NB4 (cell line): ENCODE measurements around the gene KHDC1L.
"Not testable (repeated sequence)": the region's sequence is repeated elsewhere in the genome, so short reads cannot be mapped to it uniquely, and the experiment has no call there.

ENCODE experiments used
- MYC ChIP-seq: IDR thresholded peaks from 2 replicates; pipeline ENCODE4 v1.6.1; 2011; ENCODE audit warnings: low read depth, low read length
- POLR2A ChIP-seq: IDR thresholded peaks from 2 replicates; pipeline ENCODE4 v1.6.1; 2011; ENCODE audit warnings: mild to moderate bottlenecking; ENCODE audit not compliant: insufficient read length; ENCODE audit errors: extremely low read depth
- TF ChIP-seq, protein P1 (sequence below): IDR thresholded peaks from one replicate; pipeline ENCODE4 v1.5.1; 2012; ENCODE audit warnings: low read depth, low read length

DNA sequence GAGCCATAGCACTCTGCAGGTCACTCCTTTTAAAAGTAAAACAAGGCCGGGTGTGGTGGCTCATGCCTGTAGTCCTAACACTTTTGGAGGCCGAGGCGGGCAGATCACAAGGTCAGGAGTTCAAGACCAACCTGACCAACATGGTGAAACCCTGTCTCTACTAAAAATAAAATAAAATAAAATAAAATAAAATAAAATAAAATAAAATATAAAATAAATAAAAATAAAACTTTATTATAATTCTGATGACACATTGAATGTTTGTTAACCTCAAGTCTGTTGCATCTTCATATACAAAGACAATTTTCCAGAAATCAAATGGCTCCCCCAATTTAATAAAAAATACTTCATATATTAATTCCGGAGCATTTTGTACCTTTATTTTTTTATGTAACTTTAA, 32.0 kb downstream of the KHDC1L start:
- TF ChIP-seq, protein P1, sequence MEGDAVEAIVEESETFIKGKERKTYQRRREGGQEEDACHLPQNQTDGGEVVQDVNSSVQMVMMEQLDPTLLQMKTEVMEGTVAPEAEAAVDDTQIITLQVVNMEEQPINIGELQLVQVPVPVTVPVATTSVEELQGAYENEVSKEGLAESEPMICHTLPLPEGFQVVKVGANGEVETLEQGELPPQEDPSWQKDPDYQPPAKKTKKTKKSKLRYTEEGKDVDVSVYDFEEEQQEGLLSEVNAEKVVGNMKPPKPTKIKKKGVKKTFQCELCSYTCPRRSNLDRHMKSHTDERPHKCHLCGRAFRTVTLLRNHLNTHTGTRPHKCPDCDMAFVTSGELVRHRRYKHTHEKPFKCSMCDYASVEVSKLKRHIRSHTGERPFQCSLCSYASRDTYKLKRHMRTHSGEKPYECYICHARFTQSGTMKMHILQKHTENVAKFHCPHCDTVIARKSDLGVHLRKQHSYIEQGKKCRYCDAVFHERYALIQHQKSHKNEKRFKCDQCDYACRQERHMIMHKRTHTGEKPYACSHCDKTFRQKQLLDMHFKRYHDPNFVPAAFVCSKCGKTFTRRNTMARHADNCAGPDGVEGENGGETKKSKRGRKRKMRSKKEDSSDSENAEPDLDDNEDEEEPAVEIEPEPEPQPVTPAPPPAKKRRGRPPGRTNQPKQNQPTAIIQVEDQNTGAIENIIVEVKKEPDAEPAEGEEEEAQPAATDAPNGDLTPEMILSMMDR, result not testable (repeated sequence)
- TF ChIP-seq POLR2A, MYC: not testable (repeated sequence)
